CD4-positive, alpha-beta T cell treated with Interleukin-4 for 4 hours (primary cell): ENCODE measurements around the gene BTLA.
"Not testable (repeated sequence)": the region's sequence is repeated elsewhere in the genome, so short reads cannot be mapped to it uniquely, and the experiment has no call there.

ENCODE experiments used
- DNase-seq: peaks from one replicate; pipeline ENCODE4 v3.0.0-alpha.2; 2020

BTLA gene

DNA sequence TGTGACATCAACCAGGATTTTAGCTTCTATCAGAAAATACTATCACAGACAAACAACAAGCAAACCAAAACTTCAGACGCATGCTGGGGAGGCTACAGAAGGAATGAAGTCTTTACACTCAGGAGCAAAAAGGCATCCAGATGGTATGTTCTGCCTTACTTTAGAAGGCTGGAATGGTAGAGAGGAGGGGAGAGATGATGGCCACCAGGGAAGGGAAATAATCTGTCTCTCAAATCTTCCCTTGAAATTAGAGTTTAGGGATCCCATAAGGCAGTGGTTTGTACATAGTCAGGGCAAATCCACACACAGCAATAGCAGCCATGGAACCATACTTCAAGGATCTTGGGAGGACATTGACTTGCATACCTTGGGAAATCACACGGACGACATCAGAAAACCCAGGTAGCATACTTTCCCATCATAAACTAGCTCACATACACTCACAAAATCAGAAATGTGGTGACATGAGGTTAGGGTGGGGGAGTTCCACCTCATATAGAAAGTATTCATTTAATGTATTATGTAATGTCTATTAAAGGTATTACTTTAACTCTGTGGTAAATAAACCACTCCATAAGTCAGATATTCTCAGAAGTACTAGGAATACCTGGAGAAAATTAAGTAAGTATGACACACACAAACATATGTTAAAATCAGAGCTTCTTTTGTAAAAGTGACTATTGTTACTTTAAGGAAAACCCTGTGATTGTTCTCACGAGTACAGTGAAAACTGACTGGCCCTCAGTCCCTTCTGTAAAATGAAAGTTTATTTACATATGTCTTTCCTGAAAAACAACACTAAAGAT lies 9.4 kb downstream of the BTLA start:
- DNase-seq, result peak; percentile 29

GRCh38 chr3:112486811-112487505 lies 12.3 kb downstream of the BTLA start:
- DNase-seq, result no peak

DNA sequence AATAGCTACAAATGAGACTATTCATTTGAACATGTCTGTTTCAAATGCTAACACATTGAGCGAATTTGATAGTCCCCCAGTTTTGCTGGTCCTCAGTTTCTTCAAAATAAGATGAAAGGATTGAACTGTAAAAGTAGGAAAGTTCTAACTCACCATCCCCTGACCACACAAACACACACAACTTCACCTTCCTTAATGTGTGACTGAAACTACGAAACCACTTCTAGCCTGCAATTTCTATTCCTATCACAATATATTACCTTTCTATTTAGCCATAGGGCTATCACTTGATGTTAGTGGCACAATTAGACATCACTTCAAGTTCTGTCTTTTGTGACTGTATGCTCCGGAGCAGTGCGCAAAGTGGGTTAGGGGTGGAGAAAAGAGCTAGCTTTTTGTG lies 14.9 kb downstream of the BTLA start:
- DNase-seq, result no peak

DNA sequence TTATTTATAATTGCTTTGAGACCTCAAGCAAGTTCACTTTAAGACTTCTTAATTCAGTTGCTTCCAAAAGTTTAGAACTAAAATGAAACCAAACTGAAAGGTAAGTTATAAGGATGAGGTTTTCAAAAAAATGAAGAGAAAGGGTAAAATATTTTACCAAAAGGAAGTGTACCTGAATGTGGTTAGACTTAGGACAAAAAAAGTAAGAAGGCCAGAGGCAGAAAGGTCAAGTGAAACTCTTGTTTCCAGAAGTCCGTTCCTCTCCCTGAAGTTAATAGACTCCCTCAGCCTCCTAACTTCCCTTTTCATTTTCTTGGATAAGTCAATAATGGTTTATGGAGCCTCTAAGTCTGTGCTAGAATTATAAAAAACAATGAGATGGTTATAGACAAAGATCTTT lies 16.6 kb downstream of the BTLA start:
- DNase-seq, result no peak

GRCh38 chr3:112481302-112481721 lies 18.0 kb downstream of the BTLA start:
- DNase-seq, result no peak

DNA sequence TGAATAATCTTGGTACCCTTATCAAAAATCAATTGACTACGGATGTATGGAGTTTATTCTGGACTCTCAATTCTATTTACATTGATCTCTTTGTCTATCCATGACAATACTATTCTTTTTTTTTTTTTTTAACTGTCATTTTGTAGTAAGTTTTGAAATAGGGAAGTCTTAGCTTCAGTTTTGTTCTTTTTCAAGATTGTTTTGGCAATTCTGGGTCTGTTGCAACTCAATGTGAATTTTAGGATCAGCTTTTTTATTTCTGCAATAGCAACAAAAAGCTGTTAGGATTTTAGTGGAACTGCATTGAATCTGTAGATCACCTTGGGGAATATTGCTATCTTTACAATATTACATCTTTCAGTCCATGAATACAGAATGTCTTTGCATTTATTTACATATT lies 21.4 kb downstream of the BTLA start:
- no peak for DNase-seq

DNA sequence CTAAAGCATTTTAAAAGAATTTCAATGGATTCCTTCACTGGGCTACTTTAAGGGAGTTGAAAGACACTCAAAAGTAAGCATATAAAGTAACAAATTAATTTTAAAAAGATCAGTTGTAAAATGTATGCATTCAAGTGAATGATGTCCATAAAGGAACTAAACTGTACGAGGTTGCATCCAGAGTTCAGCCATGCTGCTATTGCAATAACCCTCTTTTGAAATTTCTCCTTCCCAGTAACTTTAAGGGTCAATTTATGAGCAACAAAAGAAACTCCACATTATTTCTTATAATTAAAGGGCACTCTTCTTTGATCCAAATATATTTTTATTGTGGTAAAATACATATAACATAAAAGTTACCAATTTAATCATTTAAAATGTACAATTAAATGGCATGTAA lies 22.9 kb downstream of the BTLA start:
- no peak for DNase-seq

DNA sequence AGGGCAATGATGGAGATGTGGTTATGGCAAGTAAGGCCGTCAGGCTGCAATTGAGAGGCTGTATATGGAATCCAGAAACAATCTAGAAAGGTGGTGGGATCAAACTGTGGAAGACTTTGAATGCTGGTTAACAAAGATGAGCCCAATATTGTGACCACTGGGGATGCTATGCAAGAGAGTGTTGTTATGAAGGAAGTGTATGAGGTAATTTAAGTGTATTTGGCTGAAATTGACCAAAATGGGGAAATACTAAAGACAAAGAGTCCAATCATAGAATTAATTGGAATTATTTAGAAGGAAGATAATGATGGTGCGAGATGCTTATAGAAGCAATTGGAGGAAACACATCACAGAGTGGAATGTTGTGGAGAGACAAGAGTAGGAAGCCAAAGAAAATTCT lies 24.5 kb downstream of the BTLA start:
- no peak for DNase-seq

GRCh38 chr3:112472691-112473090 lies 26.6 kb downstream of the BTLA start:
- DNase-seq, result no peak

GRCh38 chr3:112471596-112472325 lies 27.5 kb downstream of the BTLA start:
- no peak for DNase-seq

- DNase-seq, result no peak
Measured at GRCh38 chr3:112470788-112471187, 28.5 kb downstream of the BTLA start.

DNA sequence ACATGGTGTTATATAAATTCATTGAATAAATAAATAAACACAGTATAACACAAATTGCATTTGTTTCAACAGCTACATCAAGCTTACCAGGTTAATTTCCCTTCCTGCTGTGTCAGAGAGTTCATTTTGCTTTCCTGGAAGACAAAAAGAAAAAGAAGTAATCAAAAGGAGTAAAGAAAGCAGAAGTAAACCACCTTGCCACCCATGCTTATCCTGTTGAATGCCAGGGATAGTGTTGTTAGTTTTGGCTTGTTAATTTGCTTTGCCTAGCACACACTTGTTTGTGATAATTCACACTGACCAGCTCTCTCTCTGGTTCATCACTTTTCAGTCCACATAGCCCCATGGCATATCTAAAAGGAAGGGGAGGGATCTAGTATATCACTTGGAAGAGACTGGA lies 29.6 kb downstream of the BTLA start:
- DNase-seq, result no peak

DNA sequence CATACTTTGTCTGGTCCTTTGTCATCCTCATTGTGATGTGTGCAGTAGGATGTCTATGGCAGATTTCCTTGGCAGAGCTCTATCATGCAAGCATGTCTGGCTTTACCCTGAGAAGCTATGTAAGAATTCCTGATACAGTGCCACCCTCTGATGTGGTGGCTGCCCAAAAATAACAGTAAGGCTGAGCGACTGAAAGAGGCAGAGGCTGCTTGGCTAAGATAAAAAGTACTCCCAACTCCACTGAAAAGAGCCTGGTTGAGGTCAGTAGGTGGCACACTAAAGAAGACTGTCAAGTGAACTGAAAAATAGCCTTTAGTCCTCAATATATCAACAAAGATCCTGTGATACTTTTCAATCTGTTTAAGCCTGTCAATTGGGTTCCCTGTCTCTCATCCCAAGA lies 31.7 kb downstream of the BTLA start:
- no peak for DNase-seq

DNA sequence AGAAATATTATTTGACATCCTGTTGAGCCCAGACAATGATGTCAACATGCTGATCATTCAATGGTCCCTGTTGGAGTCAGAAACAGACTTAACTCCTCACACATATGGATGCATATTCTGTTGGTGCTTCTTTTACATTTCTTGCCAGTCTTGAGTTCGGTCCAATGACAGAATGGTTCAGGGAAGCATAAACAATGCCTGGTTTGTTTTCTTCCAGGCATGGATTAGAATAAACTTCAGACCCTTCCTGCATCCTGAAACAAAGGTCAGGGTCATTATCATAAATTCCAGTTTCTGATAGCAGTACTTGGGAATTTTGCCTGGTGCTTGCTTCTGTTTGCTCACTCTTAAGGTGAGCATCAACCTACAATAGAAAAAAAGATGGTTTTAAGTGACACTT lies 33.3 kb downstream of the BTLA start:
- DNase-seq, result no peak

- DNase-seq, result peak; percentile 50
Measured at GRCh38 chr3:112464264-112464663, 35.0 kb downstream of the BTLA start.

GRCh38 chr3:112463250-112463649 lies 36.0 kb downstream of the BTLA start:
- no peak for DNase-seq

- DNase-seq, result not testable (repeated sequence)
Measured at GRCh38 chr3:112461787-112462186, 37.5 kb downstream of the BTLA start.

GRCh38 chr3:112460519-112461195 lies 38.6 kb downstream of the BTLA start:
- DNase-seq, result no peak

DNA sequence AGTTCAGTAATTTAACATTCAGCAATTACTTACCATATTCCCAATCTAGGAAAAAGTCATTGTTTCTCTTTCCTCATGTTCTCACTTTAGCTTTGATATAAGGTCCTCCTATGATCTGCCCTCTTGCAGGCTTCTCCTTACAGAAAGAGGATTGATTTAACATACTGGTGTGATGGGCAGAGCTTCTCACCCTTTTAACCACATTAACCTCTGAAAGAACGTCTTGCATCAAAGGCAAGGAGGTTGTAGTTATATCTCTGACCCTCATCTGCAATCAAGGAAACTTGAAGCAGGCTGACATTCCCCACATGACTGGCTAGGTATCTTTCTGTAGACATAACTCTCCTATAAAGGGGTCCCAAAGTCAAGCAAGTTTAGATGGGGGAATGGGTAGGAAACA lies 39.5 kb downstream of the BTLA start:
- no peak for DNase-seq

- no peak for DNase-seq
Measured at GRCh38 chr3:112456147-112456546, 43.1 kb downstream of the BTLA start.

DNA sequence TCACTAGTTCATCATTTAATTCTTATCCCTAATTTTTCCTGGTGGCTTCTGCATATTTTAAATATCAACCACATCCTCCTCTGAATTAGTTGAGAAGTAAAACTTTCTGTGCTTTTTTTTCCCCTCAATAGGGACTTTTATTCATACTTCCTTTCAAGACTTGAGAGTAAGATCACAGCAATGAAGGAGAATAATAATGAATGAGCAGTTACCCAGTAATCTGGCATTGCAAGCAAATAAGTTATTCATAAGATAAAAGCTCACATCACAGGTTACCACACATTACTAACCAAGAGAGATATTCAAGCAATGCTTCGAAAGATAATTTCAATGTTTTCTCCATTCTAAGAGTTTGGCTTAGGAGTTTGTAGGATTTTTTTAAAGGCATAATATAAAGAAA lies 50.3 kb downstream of the BTLA start:
- no peak for DNase-seq

DNA sequence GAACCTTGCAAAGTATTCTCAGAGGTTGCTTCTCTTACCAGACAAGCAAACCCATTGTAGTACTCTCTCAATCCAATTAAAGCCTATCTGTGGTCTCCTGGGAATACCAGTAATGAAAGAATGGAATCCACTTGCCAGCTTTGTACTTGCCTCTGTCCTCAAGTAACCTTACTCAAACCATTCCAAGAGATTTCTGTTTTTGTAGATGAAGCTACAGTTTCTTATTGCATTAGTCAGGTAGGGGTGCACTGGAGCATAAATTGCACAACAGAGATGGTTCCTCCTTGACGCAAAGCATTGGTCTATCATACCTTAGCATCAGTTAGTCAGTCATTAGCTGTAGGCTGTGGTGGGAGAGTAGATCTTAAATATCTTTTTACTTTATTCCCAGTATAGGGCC lies 52.9 kb downstream of the BTLA start:
- DNase-seq, result no peak

DNA sequence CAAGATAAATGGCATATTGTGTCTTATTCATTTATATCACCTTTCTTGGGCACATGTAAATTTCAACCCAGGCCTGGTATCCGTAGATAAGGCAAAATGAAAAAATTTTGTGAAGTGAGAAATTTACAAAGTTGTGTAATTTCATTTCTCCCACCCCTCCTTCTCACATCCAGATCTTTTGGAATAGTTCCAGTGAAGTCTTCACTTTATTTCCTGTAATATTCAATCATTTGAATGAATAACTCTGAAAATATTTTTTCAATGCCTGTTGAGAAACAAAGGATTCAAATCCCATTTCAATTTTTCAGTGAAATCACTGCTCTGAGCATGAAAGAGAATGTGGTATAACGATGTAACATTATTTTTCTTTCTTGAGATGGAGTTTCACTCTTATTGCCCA lies 53.4 kb downstream of the BTLA start:
- no peak for DNase-seq
